GM21619 (cell line): Measurements from ENCODE around the gene PLXNA4.

Experiments used
- ATAC-seq: cut with Tn5 transposase; IDR thresholded peaks from one replicate; pipeline ENCODE4 v1.9.1; 2021; ENCODE audit not compliant: unreplicated experiment

The PLXNA4 gene

DNA sequence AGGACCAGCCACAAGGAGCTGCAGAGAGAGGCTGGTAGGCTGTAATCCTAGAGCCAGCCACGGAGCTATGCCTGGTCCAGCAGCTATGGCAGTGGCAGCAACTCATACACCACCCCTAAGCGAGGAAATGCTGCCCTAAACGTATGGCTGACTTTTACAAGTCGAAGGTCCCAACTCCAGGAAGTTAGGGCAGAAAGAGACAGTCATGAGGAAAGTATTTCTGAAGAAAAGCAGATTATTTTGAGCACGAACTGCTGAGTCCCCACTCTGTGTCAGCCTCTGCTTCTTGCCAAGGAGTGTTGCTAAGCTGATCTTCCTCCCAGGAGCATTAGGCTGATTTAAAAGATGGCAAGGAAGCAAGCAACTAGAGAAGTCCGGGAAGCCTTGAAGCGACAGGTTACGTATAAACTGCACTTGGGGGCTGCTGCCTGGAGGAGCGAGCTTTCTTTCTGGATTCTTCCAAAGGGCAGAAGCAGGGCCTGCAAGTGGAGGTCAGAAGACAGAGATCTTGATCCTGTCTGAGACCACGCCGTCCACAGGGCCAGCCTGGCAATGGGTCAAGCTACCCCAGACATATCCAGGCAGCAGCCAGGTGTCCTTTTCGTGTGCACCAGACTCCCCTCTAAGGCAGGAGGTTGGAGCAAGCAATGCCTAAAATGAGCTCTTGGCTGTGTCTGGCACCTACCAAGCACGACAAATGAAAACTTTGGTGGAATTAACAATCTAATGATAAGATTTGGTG, 39.4 kb downstream of the PLXNA4 start:
- ATAC-seq, result no peak

DNA sequence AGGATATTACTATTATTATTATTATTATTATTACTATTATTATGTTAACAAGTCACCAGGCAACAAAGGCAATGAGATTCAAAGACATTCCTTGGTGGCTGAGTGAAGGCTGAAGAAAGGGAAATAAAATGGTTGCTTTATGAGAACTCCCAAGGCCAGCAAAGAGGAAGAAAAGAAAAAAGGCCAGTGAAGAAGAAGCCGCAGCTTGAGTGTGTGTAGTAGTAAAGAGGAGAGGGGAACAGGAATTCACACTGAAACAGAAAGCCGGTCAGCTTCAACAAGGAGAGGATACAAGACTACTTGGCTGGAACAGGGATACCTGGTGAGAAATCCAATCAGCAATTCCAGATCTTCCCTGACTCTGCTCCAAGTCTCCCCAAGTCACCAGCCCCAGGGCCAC, 42.4 kb downstream of the PLXNA4 start:
- no peak for ATAC-seq

DNA sequence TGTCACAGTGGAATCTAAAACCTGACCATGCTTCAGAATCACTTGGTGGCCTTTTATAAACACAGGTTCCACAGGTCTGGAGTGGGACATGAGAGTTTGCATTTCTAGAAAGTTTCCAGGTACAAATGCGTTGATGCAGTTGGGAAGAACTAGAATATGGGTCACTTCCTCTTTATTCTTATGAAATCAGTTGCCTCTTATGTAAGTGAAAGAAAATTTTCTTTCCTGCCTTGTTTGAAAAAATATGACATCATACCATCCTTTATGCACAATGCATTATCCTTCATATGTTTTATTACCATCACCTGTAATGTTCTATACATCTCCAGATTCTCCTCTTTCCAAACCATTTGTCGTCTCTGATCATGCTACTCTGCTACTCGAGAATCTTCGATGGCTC, 44.0 kb downstream of the PLXNA4 start:
- no peak for ATAC-seq

DNA sequence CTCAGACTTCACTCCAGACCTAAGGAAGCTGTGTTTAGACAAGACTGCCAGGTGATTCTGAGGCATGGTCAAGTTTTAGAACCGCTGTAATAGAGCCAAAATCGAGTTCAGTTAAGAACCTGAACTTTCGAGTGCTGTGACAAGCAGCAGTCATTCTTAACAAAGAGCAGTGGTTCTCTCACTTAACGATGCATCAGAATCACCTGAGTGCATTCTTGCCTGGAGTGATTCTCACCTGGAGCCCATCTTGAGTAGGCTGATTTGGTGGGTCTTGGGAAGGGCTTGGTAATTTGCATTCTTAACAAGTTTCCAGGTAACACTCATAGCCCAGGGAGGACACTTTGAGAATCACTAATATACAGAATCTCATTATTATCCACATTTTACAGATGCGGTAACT, 44.7 kb downstream of the PLXNA4 start:
- ATAC-seq, result no peak

DNA sequence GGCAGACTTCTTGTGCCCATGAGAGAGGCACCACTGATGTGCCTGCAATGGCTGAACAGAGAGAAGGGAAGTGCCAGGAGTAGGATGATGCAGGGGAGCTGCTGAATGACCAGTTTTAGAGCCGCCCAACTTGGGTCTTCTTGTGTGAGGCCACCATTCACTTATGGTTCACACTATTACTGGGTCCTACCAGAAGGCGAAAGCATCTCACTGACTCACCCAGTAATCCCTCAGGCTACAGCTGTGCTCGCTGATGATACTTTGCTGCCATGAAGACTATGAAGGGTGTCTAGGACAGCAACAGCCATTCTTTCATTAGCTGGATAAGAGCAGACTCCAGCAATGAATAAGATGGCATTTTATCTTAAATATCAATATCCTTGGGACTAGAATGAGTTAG, 47.6 kb downstream of the PLXNA4 start:
- no peak for ATAC-seq

DNA sequence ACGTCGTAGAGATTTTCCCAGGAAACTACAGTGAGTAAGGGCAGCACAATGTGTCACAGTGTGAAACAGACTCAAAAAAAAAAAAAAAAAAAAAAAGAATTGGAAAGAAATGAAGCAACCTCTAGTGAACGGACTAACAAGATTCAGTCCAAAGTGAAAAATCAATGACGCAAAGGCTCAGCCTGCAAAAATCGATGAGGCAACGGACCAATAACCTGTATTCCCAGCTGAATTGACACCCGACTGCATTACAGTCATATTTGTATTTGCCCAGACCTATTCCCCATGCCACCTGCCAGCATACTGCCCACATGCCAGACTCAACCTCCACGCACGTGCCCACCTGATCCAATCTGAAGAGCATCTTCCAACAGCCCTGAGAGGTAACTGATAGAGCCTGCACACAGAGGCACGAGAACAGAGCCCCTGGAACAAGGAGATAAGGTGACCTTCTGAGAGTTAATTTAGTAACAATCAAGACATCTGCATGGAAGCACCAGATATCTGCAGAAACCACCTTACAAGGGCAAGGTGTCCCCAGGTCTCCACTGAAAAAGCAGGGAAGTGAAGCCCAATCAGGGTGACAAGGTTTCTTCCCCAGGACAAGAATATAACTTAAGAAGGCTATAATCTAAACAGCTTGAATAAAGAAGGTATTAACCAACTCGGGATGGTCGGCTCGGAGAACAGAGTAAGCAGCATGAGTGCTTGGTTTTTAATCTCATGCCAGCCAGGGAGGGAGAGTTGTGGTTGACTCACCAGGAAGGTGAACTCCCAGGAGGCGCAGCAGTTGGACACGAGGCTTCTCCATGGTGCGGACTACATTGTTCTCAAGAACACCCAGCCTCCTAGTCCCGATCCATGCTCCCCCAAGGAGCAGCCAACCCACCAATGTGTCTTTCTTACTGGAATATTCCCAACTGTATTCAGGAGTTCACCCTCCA, 48.5 kb downstream of the PLXNA4 start:
- ATAC-seq, result no peak

DNA sequence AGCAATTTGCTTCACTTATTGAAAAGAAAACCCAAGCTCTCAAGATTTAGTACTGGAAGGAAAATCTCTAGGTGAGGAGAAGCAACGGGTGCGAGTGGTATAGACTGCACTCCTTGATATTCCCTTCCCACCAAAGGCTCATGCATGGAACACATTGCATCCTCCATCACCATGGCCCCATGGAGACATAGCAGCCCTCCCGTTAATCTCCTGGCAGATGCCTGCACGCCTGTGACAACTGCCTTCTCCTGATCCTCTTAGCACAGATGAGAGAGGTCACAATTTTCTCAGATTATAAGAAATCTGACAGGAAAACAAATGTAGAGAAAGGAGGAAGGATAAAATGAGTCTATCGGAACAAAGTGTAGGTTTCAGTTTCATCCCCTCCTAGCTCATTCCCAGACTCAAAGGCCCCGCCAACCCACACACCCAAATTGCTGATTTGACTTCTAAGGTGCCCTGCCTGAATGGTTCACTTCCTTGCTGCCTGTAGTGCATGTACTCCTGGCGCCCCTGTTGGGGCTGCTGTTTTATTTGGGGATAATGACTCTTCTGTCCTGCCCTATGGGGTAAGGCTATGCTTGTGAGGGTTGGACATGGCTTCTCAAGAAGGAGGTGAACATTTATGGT, 50.0 kb downstream of the PLXNA4 start:
- no peak for ATAC-seq

DNA sequence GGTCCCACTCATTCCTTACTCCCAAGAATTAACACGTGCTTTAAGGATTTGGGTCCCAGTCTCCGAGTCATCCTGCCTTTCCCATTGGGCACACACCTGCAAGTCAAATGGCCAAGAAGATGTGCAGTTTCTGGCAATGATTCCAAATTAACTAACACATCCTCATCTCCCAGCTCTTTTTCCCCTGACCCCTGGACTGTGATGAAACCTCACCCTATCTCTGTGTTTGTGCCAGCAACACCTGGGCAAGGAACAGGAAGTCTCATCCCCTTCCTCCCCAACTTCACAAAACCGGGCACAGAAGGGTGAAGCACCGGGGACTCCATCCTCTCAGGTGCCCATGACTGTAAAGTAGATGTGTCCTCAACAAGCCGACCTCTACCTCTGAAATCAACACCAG, 54.8 kb downstream of the PLXNA4 start:
- no peak for ATAC-seq

DNA sequence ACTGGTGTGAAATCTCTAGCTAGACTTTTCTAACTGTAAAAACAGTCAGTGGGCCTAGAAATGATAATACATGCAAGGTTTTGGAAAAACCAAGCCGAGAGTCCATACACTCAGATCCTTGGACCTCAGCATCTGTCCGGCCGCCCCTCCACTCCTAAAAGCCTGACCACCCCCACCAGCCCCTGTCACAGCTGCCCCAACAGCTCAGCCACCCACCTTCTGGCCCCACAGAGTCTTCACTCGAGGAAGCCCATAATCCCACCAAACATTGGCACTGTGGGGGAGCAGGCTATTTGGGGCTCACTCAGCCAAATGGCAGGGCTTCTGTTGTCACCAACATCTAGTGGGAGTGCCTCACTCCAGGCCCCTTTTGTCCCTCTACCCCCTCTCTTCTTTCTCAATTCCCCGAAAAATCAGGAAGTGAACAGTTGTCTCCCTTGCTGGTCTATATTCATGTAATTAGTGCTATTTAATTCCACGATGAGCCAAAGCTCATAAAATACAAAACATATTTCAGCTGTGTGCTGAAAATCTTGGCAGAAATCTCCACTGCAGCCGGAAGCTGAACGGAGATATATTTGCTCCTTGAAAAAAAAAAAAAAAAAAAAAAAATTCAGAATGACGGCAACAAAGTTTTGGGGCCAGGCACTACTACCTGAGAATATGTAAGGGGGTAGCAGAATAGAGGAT, 55.5 kb downstream of the PLXNA4 start:
- no peak for ATAC-seq

DNA sequence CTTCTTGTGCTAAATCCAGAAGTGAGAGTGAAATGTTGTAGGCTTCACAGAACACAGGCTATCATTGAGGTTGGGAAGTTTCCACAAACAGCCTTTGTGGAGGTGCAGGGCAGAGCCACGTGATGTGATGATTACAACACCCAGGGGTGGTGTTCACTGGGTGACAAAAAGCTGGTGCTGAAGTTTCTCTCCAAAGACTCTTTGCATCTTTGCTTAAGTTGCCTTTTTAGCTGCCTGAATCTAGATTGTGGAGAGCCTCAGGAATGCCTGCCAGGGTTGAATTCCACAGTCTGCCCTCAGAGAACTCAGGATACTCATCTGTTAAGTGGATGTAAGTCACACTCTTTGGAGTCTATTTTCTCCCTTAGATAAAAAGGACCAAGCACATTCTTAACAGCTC, 56.3 kb downstream of the PLXNA4 start:
- no peak for ATAC-seq

DNA sequence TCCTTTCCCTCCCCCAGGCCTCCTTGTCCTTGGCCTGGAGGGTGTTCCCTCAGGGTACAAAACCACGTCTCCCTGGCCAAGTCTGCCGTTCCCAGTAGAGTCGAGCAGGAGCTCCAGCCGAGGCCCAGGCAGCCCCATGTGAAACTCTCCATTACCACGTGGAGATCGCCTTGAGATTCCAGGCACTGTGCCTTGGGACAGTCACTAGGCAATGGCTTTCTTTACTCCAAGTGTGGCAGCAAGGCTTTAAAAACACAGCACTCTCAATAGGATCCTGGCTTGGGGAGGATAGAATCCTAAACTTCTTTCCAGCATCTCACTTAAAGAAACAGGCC, 57.5 kb downstream of the PLXNA4 start:
- no peak for ATAC-seq

DNA sequence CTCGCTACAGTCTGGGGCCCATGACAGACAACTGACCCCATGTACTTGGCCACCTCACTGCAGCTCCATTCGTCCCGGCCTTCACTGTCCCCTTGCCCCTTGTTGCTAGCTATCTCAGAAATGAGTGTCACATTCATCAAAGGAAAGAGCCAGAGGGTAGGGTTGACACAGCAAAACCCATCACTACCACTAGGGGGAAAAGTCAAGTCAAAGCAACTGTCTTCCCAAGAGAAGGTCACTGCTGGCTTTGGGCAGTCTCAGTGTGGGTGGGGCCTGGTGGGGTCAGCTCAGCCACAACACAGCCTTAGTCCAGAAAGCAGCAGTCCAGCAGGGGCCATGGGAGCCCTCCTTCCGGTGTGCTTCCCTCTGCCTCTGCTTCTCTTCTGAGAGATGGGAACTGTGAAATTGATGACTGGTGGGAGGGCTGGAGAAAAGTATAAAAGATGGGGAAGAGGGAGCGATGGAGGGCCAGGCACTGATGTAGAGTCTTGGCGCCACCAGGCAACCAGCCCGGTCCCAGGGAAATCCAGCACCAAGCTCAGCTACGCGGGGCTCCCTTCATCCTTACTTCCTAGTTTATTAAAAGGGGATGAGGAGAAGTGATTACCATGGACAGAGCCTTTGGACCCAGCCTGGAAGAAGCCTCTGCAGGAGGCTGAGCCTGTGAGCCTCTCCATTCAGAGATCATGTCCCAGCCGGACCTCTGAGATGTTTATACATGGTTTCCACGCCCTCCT, 58.0 kb downstream of the PLXNA4 start:
- ATAC-seq, result no peak

DNA sequence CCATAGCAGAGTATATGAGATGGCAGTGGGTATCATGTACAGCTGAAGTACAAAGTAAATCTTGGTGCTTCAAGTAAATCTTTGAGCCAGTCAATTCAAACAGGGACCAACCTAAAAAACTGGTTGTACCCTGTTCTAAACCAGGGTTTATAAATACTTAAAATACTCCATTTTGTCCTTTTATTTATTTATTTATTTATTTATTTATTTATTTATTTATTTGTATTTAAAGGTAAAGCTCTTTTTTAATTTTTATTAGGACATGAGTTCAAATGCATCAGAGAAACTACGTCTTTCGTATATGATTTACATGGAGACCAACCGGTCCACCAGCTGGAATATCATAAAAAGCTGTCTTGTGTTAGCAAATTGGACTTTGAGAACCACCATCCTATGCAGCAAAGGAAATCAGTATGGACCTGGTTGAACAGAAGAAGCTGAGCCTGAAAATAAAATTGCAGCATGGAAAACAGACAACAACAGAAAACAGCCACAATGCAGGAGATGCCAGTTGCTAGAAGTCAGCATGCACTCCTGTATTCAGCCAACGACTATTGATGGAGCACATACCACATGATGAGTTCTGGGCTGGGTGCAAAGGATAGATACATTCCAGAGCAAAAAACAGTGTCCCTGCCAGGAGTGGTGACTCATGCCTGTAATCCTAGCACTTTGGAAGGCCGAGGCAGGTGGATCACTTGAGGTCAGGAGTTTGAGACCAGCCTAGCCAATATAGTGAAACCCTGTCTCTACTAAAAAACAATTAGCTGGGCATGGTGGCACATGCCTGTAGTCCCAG, 60.0 kb downstream of the PLXNA4 start:
- ATAC-seq, result no peak

DNA sequence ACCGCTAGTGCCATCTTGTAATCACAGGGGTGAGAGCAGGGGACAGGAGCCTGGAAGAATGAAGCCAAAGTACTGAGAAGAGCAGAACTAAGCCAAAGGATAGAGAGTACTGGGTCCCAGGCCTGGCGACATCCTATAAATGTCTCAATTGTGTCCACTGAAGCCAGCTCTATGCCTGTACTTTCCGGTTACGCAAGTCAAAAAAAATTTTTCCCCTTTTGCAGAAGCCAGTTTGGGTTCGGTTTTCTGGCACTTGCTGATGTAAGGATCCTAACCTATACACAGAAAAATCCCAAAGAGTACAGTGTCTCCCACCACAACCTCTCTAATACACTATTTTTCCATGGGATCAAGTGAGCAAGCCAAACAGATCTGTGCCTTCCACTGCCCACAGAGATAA, 61.1 kb downstream of the PLXNA4 start:
- no peak for ATAC-seq

DNA sequence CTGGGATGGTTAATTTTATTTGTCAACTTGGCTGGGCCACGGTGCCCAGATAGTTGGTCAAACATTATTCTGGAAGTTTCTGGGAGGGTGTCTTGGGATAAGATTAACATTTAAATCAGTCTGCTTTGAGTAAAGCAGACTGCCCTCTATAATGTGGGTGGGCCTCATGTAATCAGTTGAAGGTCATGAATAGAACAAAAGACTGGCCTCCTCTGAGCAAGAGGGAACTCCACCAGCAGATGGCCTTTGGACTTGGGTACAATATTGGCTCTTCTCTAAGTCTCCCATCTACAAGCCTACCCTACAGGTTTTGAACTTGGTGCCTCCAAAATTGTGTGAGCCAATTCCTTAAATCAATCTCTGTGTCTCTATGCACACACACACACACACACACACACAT, 61.8 kb downstream of the PLXNA4 start:
- ATAC-seq, result no peak

DNA sequence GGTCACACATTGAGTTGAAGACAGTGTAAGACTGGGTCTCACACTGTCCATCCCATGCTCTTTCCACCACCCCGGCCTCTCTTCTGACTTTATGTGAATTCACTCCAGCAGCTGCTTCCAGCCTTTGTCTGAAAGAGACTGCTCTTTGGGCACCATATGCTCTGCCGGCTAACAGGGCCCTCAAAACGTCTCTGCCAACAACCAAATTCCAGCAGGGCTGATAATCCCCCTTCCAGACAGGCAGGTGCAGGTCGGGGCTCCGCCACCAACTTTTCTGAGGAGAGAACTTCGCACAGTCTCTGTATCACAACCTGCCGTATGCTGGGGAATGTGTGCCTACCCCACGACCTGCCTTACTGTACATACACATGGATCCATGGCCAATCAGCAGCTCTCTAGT, 64.3 kb downstream of the PLXNA4 start:
- no peak for ATAC-seq

DNA sequence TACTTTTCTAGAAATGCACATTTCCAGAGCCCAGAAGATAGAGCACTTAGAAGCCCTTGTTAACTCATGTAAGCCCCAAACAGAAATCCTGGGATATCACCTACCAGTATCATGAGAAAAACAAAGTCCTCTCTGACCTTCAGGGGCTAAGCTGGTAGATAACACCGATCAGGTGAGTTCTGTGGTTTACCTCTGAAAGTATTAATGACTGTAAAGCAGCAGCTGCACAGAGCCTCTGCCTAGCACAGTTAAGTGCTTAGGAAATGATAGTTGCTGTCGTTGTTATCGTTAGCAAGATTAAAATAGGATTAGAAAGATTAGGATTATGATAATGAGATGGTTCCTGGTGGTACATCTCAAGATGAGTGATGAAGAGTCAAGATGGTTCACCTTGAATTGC, 64.9 kb downstream of the PLXNA4 start:
- ATAC-seq, result no peak

DNA sequence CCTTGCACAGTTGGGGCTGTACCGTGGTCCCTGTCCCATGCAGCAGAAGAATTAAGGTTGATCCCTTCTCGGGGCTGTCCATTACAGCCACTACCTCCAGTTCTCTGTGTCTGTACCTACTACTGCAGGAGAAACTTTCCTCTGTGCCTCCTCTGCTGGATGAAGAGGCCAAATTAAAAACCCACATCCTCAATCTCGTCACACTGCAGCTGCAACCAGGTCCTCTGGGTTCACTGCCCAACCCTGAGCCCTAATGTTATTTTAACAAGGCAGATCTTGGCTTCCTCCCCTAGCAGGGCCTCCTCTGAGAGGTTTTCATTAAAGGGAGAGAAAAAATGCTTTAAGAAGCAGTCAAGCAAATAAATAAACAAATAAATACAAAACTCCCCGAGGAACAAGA, 66.6 kb downstream of the PLXNA4 start:
- no peak for ATAC-seq

DNA sequence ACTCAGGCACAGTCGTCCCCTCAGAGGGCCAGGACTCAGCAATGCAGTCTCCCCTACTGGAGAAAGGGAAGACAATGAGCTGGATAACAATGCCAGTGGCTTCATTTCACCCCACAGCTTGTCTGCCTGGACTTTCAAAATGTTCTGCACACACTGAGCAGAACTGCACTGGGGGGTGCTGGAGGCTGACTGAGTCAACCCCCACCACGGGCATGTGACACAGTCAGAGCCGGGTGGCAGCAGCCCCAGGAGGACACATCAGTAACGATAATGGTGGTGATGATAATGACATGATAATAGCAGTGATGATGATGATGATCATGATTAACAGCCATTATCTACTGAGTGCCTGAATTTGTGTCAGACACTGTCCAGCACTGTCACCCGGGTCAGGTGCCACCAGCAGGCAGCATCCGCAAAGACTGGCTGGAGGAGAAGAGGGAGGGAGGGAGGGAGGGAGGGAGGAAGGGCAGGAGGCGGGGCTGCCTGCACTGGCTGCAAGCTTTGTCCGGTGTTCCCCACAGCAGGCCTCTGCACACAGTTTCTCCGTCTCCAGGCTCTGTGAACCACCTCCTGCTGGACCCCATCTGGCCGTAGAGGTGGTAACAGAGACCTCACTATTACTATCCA, 67.4 kb downstream of the PLXNA4 start:
- no peak for ATAC-seq
